ENCODE results near the gene FOXC2. TPM values are rescaled to one million over a fixed set of nuclear protein-coding genes. Genes with fewer than 3 reads are reported as not detected.

The FOXC2 gene
- polyA plus RNA-seq, 1 donor (not counting 4 experiments of a cell fraction or from before 2014, with no cell fraction given), result not detected

DNA sequence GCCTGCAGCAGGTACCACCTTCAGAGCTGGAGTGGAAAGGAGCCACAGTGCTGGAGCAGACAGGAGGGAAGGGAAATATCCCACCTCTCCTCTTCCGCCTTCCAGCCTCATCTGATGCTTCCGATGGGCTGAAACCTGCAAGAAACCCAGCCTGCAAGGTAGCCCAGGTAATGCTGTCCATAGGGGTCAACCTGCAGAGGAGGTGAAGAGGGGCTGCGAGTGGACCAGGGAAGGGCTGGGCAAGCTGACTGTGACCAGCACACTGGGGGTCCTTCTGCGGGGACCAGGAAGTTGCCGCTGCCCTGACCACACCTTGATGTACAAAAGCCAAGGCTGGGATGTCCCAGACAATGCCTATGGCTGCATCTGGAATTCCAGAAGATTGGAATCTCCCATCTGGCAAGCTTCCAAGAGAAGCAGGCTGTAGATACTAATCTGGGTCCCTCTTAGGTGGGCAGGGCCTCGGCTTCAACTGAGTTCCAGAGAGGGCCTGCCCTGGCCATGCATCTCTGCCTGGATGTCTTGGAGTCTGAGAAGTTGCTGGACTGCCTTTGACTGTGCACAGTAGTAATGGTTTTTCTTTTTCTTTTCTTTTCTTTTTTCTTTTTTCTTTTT is 17.5 kb downstream of the FOXC2 start:
- TF ChIP-seq EZH2 (IDR thresholded peaks at IDR 0.05; ENCODE audit: low read length), result no peak
- TF ChIP-seq, protein P1, sequence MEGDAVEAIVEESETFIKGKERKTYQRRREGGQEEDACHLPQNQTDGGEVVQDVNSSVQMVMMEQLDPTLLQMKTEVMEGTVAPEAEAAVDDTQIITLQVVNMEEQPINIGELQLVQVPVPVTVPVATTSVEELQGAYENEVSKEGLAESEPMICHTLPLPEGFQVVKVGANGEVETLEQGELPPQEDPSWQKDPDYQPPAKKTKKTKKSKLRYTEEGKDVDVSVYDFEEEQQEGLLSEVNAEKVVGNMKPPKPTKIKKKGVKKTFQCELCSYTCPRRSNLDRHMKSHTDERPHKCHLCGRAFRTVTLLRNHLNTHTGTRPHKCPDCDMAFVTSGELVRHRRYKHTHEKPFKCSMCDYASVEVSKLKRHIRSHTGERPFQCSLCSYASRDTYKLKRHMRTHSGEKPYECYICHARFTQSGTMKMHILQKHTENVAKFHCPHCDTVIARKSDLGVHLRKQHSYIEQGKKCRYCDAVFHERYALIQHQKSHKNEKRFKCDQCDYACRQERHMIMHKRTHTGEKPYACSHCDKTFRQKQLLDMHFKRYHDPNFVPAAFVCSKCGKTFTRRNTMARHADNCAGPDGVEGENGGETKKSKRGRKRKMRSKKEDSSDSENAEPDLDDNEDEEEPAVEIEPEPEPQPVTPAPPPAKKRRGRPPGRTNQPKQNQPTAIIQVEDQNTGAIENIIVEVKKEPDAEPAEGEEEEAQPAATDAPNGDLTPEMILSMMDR (optimal IDR thresholded peaks at IDR 0.05 in 1 of 3, IDR thresholded peaks at IDR 0.05 in 1 of 3, conservative IDR thresholded peaks at IDR 0.05 in 1 of 3; ENCODE audit: extremely low read depth in 1 of 3, insufficient read depth in 2 of 3, low read length in 3 of 3), result no peak
- H3K27me3 ChIP-seq (ENCODE audit: control insufficient read depth, extremely low read depth, insufficient read depth, low read length), result peaks cover 10% of the 10 kb centered on the region
- no peaks in the 10 kb centered on the region for H3K79me2 ChIP-seq (ENCODE audit: control insufficient read depth, insufficient read depth, low read length)

DNA sequence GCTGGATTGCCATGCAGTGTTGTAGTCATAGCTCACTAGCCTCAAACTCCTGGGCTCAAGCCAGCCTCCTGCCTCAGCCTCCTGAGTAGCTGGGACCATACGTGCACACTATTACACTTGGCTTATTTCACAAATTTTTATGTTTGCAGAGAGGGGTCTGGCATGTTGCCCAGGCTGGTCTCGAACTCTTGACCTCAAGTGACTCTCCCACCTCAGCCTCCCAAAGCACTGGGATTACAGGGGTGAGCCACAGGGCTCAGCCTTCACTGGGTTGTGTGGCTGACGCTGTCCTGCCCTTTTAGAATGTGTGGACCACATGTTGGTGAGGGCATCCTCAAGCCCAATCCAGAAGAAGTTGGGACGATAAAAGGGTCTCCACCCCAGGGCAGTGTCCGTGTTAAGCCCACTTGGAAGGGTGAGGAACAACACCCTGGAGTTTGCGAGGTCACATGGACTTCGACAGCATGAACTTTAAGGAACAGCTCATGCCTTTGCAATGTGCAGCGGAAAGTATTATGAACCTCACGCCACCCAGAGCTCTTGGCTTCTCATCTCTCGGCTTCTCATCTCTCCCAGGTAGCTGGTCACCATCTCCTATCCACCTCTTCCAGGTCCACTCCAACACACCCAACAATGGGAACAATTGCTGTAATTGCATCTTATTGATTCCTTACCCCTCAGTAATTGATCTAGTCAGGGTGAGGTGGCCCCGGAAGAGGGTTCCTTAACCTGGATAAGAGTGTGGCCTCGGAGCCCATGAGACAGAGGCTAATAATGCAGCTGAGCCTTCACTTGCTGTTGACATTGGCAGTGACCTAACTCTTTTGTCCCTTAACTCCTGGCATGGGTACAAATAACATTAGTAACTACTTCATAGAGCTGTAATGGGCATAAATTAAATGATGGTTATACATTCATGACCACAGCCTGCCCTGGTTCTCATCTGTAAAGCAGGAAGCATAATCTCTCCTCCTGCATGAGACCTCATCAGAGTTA is 18.4 kb downstream of the FOXC2 start:
- FAIRE-seq (no peak), DNase-seq (ENCODE audit: low read depth, low spot score) (no peak)
- H3K79me2 ChIP-seq (ENCODE audit: control insufficient read depth, insufficient read depth, low read length), result no peaks in the 10 kb centered on the region
- no peaks in the 10 kb centered on the region for H3K9me1 ChIP-seq (ENCODE audit: control insufficient read depth, extremely low read depth, insufficient read depth, low read length)
- no peak overlapping the region for H3K27ac ChIP-seq (ENCODE audit: control insufficient read depth, insufficient read depth, low read length)
- no peak for TF ChIP-seq EZH2 (IDR thresholded peaks at IDR 0.05; ENCODE audit: low read length)
- TF ChIP-seq, protein P1 (optimal IDR thresholded peaks at IDR 0.05 in 1 of 3, IDR thresholded peaks at IDR 0.05 in 1 of 3, conservative IDR thresholded peaks at IDR 0.05 in 1 of 3; ENCODE audit: extremely low read depth in 1 of 3, insufficient read depth in 2 of 3, low read length in 3 of 3), result no peak
- H3K9me3 ChIP-seq (ENCODE audit: control insufficient read depth, low read depth, low read length), result no peaks in the 10 kb centered on the region
- H2AFZ ChIP-seq (ENCODE audit: control insufficient read depth, low read length), result no peak overlapping the region
- no peaks in the 10 kb centered on the region for H3K36me3 ChIP-seq (ENCODE audit: control insufficient read depth in 2 of 2, extremely low read depth in 1 of 2, insufficient read depth in 2 of 2, low read length in 2 of 2)
- no peaks in the 10 kb centered on the region for H3K4me1 ChIP-seq (ENCODE audit: control insufficient read depth, extremely low read depth, insufficient read depth, low read length)
- H3K4me2 ChIP-seq (ENCODE audit: control insufficient read depth, extremely low read depth, insufficient read depth, low read depth, low read length), result no peak overlapping the region
- dilution Hi-C loops (cut with MboI; ENCODE audit: extremely low pct_ligation_motif_present, low sequenced_read_pairs), result no loop called here
- H4K20me1 ChIP-seq (ENCODE audit: control insufficient read depth, extremely low read depth, insufficient read depth, low read length), result no peaks in the 10 kb centered on the region
- no peak overlapping the region for H3K9ac ChIP-seq (ENCODE audit: control insufficient read depth, extremely low read depth, insufficient read depth, low read length)
- H3K27me3 ChIP-seq (ENCODE audit: control insufficient read depth, extremely low read depth, insufficient read depth, low read length), result peaks cover 1% of the 10 kb centered on the region
- no peak overlapping the region for H3K4me3 ChIP-seq (ENCODE audit: control insufficient read depth in 2 of 3, extremely low read depth in 1 of 3, insufficient read depth in 2 of 3, low read depth in 1 of 3, low read length in 3 of 3)

More for the DNA sequence above, 17.5 kb downstream of the FOXC2 start:
- no peak overlapping the region for H3K9ac ChIP-seq (ENCODE audit: control insufficient read depth, extremely low read depth, insufficient read depth, low read length)
- H3K9me1 ChIP-seq (ENCODE audit: control insufficient read depth, extremely low read depth, insufficient read depth, low read length), result no peaks in the 10 kb centered on the region
- dilution Hi-C loops (cut with MboI; ENCODE audit: extremely low pct_ligation_motif_present, low sequenced_read_pairs), result no loop called here
- no peaks in the 10 kb centered on the region for H3K36me3 ChIP-seq (ENCODE audit: control insufficient read depth in 2 of 2, extremely low read depth in 1 of 2, insufficient read depth in 2 of 2, low read length in 2 of 2)
- no peaks in the 10 kb centered on the region for H4K20me1 ChIP-seq (ENCODE audit: control insufficient read depth, extremely low read depth, insufficient read depth, low read length)
- no peak overlapping the region for H3K4me3 ChIP-seq (ENCODE audit: control insufficient read depth in 2 of 3, extremely low read depth in 1 of 3, insufficient read depth in 2 of 3, low read depth in 1 of 3, low read length in 3 of 3)
- FAIRE-seq (no peak), DNase-seq (ENCODE audit: low read depth, low spot score) (no peak)
- no peak overlapping the region for H3K4me2 ChIP-seq (ENCODE audit: control insufficient read depth, extremely low read depth, insufficient read depth, low read depth, low read length)
- H3K4me1 ChIP-seq (ENCODE audit: control insufficient read depth, extremely low read depth, insufficient read depth, low read length), result no peaks in the 10 kb centered on the region
- no peaks in the 10 kb centered on the region for H3K9me3 ChIP-seq (ENCODE audit: control insufficient read depth, low read depth, low read length)
- H3K27ac ChIP-seq (ENCODE audit: control insufficient read depth, insufficient read depth, low read length), result no peak overlapping the region
- no peak overlapping the region for H2AFZ ChIP-seq (ENCODE audit: control insufficient read depth, low read length)
